ENCODE results near the gene WDFY4.

Gene WDFY4

GRCh38 chr10:48894911-48895802 is 210.5 kb downstream of the WDFY4 start:
- no peak for TF ChIP-seq RAD21 (IDR thresholded peaks at IDR 0.05; ENCODE audit: low read depth)
- TF ChIP-seq CREB1 (IDR thresholded peaks at IDR 0.05; ENCODE audit: low read depth): no peak
- no peak for TF ChIP-seq USF1 (IDR thresholded peaks at IDR 0.05)
- TF ChIP-seq TCF12 (IDR thresholded peaks at IDR 0.05; ENCODE audit: low read depth): no peak
- TF ChIP-seq TEAD4 (IDR thresholded peaks at IDR 0.05): no peak
- no peak for TF ChIP-seq NFIC (IDR thresholded peaks at IDR 0.05)
- no peak for TF ChIP-seq ZBTB7A (IDR thresholded peaks at IDR 0.05; ENCODE audit: low read depth)
- TF ChIP-seq REST (IDR thresholded peaks at IDR 0.05; ENCODE audit: low read depth): no peak
- TF ChIP-seq MAX (IDR thresholded peaks at IDR 0.05): no peak
- TF ChIP-seq CEBPB (IDR thresholded peaks at IDR 0.05): no peak
- TF ChIP-seq TAF1 (IDR thresholded peaks at IDR 0.05; ENCODE audit: low read depth): no peak
- no peak for TF ChIP-seq EGR1 (IDR thresholded peaks at IDR 0.05)
- no peak for TF ChIP-seq EP300 (IDR thresholded peaks at IDR 0.05; ENCODE audit: borderline replicate concordance)
- TF ChIP-seq FOXM1 (IDR thresholded peaks at IDR 0.05; ENCODE audit: borderline replicate concordance, low read depth): no peak
- TF ChIP-seq YY1 (IDR thresholded peaks at IDR 0.05; ENCODE audit: low read depth): no peak

GRCh38 chr10:48895803-48896195 is 211.1 kb downstream of the WDFY4 start:
- TF ChIP-seq CEBPB (IDR thresholded peaks at IDR 0.05) (no peak), USF1 (IDR thresholded peaks at IDR 0.05) (no peak), ZBTB7A (IDR thresholded peaks at IDR 0.05; ENCODE audit: low read depth) (no peak), RAD21 (IDR thresholded peaks at IDR 0.05; ENCODE audit: low read depth) (no peak), NFIC (IDR thresholded peaks at IDR 0.05) (no peak)

DNA sequence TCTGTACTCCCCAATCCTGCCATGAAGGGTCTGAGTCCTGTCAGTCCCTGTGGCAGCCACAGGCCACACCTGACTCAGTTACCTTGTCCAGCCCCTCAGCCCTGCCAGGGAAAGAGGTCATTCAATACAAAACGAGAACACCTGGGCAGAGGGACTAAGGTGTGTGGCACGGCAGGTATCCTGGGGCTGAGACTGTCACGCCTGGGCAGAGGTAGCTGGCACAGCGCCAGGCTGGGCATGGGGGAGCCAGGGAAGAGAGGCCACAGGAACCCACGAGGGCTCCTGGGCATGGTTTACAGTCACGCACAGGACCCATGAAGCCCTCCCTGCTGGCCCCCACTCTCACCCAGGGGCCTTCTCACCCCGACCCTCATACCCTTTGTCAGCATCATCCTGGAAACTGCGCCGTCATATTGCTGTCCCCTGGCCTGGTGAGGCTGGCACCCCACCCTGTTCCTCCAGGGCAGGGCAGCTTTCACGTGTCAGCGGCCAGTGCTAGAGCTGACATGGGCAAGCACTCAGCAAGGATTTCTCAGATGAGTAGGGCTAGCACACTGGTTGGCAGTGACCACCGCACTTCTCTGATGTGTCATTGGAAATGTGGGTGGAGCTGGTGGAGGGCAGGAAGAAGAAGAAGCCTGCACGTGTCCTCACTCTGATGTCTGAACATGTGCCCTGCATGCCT is 212.2 kb downstream of the WDFY4 start:
- no peak for TF ChIP-seq CEBPB (IDR thresholded peaks at IDR 0.05)
- peak; percentile 83 for TF ChIP-seq NFIC (IDR thresholded peaks at IDR 0.05)
- 0 out of 2 replicates have a peak, but pooled peaks have one; percentile 5 for TF ChIP-seq TCF12 (IDR thresholded peaks at IDR 0.05; ENCODE audit: low read depth)

GRCh38 chr10:48897441-48897790 is 212.7 kb downstream of the WDFY4 start:
- TF ChIP-seq YY1 (IDR thresholded peaks at IDR 0.05; ENCODE audit: low read depth): no peak
- no peak for TF ChIP-seq CREB1 (IDR thresholded peaks at IDR 0.05; ENCODE audit: low read depth)
- no peak for TF ChIP-seq TCF12 (IDR thresholded peaks at IDR 0.05; ENCODE audit: low read depth)
- TF ChIP-seq NFIC (IDR thresholded peaks at IDR 0.05): no peak
- TF ChIP-seq MAX (IDR thresholded peaks at IDR 0.05): no peak
- TF ChIP-seq RAD21 (IDR thresholded peaks at IDR 0.05; ENCODE audit: low read depth): no peak

DNA sequence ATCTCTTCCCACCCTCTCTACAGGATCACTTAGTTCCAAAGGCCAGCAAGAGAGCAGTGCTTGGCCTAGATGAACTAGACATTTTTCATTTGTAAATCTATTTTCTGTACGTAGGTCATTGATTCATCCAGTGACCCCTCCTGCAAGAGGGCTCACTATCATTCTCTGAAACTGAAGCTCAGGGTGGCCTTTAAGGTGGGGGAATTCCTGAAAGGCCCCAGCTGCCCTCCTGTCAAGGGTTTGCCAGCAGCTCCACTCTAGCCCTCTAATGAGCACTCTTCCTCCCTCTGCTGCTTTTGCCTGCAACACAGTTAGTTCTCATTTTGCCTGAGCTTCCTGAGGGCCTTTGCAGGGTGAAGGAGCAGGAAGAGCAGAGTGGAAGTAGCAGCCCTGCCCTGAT is 213.8 kb downstream of the WDFY4 start:
- no peak for TF ChIP-seq NFIC (IDR thresholded peaks at IDR 0.05)
- no peak for TF ChIP-seq TCF12 (IDR thresholded peaks at IDR 0.05; ENCODE audit: low read depth)
- TF ChIP-seq USF1 (IDR thresholded peaks at IDR 0.05): no peak
- TF ChIP-seq EGR1 (IDR thresholded peaks at IDR 0.05): no peak
- no peak for TF ChIP-seq MAX (IDR thresholded peaks at IDR 0.05)
- no peak for TF ChIP-seq REST (IDR thresholded peaks at IDR 0.05; ENCODE audit: low read depth)
- TF ChIP-seq TAF1 (IDR thresholded peaks at IDR 0.05; ENCODE audit: low read depth): no peak
- TF ChIP-seq RAD21 (IDR thresholded peaks at IDR 0.05; ENCODE audit: low read depth): no peak
- TF ChIP-seq CREB1 (IDR thresholded peaks at IDR 0.05; ENCODE audit: low read depth): no peak
- TF ChIP-seq YY1 (IDR thresholded peaks at IDR 0.05; ENCODE audit: low read depth): no peak
- TF ChIP-seq EP300 (IDR thresholded peaks at IDR 0.05; ENCODE audit: borderline replicate concordance): no peak
- TF ChIP-seq CEBPB (IDR thresholded peaks at IDR 0.05): no peak
- no peak for TF ChIP-seq FOXM1 (IDR thresholded peaks at IDR 0.05; ENCODE audit: borderline replicate concordance, low read depth)
- no peak for TF ChIP-seq TEAD4 (IDR thresholded peaks at IDR 0.05)
- TF ChIP-seq ZBTB7A (IDR thresholded peaks at IDR 0.05; ENCODE audit: low read depth): no peak

Data from Ishikawa (cell line).